HG03196 (cell line): ENCODE measurements around the gene CCDC107.
"Not testable (repeated sequence)": the region's sequence is repeated elsewhere in the genome, so short reads cannot be mapped to it uniquely, and the experiment has no call there.

Experiments
- ATAC-seq: cut with Tn5 transposase; IDR thresholded peaks from one replicate; pipeline ENCODE4 v1.9.1; 2021; ENCODE audit not compliant: unreplicated experiment

The CCDC107 gene

GRCh38 chr9:35658137-35658967 is at the start of gene CCDC107:
CCDC107 (plus strand) TSS chr9:35658292; CDS start chr9:35658380, 88 bp downstream.
- ATAC-seq, result peak; percentile 58

- ATAC-seq, result no peak
These were observed 48.9 kb upstream of the CCDC107 start for GRCh38 chr9:35609001-35609819.

GRCh38 chr9:35609820-35610163 is 48.3 kb upstream of the CCDC107 start:
- ATAC-seq, result no peak

- ATAC-seq, result no peak
These were observed 46.8 kb upstream of the CCDC107 start for GRCh38 chr9:35611230-35611797.

GRCh38 chr9:35612066-35612465 is 46.0 kb upstream of the CCDC107 start:
- ATAC-seq, result not testable (repeated sequence)

GRCh38 chr9:35612843-35613242 is 45.2 kb upstream of the CCDC107 start:
- no peak for ATAC-seq

GRCh38 chr9:35615981-35616680 is 42.0 kb upstream of the CCDC107 start:
- ATAC-seq, result no peak

GRCh38 chr9:35616681-35617459 is 41.2 kb upstream of the CCDC107 start:
- peak; percentile 29 for ATAC-seq

GRCh38 chr9:35617548-35617947 is 40.5 kb upstream of the CCDC107 start:
- ATAC-seq, result no peak

GRCh38 chr9:35618325-35618727 is 39.8 kb upstream of the CCDC107 start, which contains the start of gene CD72:
CD72 (minus strand) TSS chr9:35618413; CDS start chr9:35618303, 110 bp downstream.
- ATAC-seq, result no peak

- ATAC-seq, result peak; percentile 50
These were observed 39.0 kb upstream of the CCDC107 start for GRCh38 chr9:35618854-35619799.

GRCh38 chr9:35619800-35620158 is 38.3 kb upstream of the CCDC107 start:
- peak; percentile 35 for ATAC-seq

GRCh38 chr9:35627575-35627974 is 30.5 kb upstream of the CCDC107 start:
- no peak for ATAC-seq

- no peak for ATAC-seq
These were observed 29.6 kb upstream of the CCDC107 start for GRCh38 chr9:35628389-35628991.

- ATAC-seq, result no peak
These were observed 28.5 kb upstream of the CCDC107 start for GRCh38 chr9:35629597-35629996.

- ATAC-seq, result no peak
These were observed 22.4 kb upstream of the CCDC107 start for GRCh38 chr9:35635730-35636129.

- no peak for ATAC-seq
These were observed 21.8 kb upstream of the CCDC107 start for GRCh38 chr9:35636135-35636876.

- not testable (repeated sequence) for ATAC-seq
These were observed 21.2 kb upstream of the CCDC107 start for GRCh38 chr9:35636877-35637246.
